ENCODE measurements around the gene CEP44. TPM values are rescaled to one million over a fixed set of nuclear protein-coding genes. Genes with fewer than 3 reads are reported as not detected.

CEP44 gene
- polyA plus RNA-seq, 1 experiment, result 7.4 TPM

DNA sequence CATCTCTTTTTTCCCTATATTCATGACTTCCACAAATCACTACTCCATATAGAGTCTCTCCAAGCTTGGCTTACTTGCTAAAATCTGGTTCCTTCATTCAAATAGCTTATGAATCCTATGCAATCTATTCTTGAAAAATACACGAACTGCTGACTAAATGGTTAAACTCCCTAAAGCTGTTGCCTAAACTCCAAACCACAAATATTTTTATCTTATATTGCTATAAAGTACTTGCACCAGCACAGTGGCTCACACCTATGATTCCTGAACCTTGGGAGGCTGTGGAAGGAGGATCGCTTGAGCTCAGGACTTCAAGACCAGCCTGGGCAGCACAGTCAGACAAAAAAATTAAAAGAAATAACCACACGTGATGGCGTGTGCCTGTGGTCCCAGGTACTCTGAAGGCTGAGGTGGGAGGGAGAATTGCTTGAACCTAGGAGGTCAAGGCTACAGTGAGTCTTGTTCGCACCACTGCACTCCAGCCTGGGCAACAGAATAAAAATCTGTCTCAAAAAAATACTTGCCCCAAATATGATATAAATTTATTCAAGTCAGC, 2.5 kb upstream of the CEP44 start:
- no peak overlapping the region for H3K4me3 ChIP-seq (ENCODE audit: low read depth, low read length)
- TF ChIP-seq, protein P1, sequence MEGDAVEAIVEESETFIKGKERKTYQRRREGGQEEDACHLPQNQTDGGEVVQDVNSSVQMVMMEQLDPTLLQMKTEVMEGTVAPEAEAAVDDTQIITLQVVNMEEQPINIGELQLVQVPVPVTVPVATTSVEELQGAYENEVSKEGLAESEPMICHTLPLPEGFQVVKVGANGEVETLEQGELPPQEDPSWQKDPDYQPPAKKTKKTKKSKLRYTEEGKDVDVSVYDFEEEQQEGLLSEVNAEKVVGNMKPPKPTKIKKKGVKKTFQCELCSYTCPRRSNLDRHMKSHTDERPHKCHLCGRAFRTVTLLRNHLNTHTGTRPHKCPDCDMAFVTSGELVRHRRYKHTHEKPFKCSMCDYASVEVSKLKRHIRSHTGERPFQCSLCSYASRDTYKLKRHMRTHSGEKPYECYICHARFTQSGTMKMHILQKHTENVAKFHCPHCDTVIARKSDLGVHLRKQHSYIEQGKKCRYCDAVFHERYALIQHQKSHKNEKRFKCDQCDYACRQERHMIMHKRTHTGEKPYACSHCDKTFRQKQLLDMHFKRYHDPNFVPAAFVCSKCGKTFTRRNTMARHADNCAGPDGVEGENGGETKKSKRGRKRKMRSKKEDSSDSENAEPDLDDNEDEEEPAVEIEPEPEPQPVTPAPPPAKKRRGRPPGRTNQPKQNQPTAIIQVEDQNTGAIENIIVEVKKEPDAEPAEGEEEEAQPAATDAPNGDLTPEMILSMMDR (IDR thresholded peaks at IDR 0.05; ENCODE audit: low read depth, low read length), result no peak
- H3K9me3 ChIP-seq (ENCODE audit: control insufficient read depth, insufficient read depth, low read length), result no peaks in the 10 kb centered on the region
- CTCF ChIA-PET, result no interaction called here
- H3K27me3 ChIP-seq (ENCODE audit: control insufficient read depth, insufficient read depth, low read length), result no peaks in the 10 kb centered on the region
- H3K27ac ChIP-seq (ENCODE audit: low read depth, low read length), result no peak overlapping the region
- DNase-seq (ENCODE audit: low read depth, low spot score), result no peak
- POLR2A ChIA-PET, result interaction anchor here (1.1 kb wide), 1 partner anchor 18 kb away, joined by 3 read pairs; no protein-coding TSS in a partner anchor

DNA sequence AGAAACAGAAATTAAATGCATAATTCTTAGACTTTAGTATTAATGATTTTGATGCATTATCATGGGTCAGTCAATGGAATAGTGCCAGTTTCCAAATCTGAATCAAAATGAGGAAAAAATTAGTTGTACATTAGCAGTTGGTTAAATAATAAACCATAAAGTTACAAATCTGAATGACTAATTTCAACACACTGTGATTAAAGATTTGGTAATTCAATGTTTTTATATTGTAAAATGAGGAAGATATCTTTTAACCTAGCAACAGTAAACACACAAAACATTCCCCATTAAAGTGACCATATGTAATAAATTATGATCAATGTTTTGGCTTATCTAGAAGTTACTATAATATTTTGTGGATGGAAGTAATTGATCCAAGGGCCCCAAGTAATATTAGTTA, 1.8 kb upstream of the CEP44 start:
- CTCF ChIA-PET, result no interaction called here
- TF ChIP-seq, protein P1 (IDR thresholded peaks at IDR 0.05; ENCODE audit: low read depth, low read length), result no peak
- H3K4me3 ChIP-seq (ENCODE audit: low read depth, low read length), result peak overlapping the region; percentile 91
- POLR2A ChIA-PET, result interaction anchor here (1.1 kb wide), 1 partner anchor 19 kb away, joined by 3 read pairs; no protein-coding TSS in a partner anchor
- DNase-seq (ENCODE audit: low read depth, low spot score), result no peak
- no peaks in the 10 kb centered on the region for H3K27me3 ChIP-seq (ENCODE audit: control insufficient read depth, insufficient read depth, low read length)
- H3K27ac ChIP-seq (ENCODE audit: low read depth, low read length), result no peak overlapping the region
- H3K9me3 ChIP-seq (ENCODE audit: control insufficient read depth, insufficient read depth, low read length), result no peaks in the 10 kb centered on the region

DNA sequence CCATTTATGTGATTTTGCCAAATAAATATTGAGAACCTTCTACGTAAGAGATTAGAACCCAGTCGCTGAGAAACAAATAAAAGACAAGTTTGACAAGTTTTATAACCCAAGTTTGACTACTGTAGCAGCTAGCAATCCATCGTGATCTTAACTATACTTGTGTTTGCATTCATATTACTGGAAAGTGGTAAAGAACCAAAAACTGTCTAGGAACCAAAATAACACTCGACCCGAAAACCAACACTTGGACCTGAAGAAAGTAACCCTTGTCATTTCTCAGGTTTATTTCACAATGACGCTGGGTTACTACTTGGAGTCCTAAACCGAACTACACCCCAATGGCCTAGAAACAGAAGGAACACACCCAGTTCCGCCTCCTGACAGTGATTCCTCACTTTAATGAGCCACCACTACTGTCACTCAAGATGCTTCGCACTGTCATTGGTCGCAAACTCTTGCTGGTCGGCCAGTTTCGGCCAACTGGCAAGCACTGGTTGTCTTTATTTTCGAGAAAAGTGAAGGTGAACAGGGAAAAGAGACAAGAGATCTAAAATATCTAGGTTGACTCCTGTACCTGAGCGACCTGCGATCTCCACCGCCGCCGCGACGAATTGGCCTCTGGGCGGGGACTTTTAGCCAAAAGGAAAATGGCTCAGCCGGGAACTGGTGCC, 740 bp upstream of the CEP44 start:
- POLR2A ChIA-PET, result interaction anchor here (0.8 kb wide), 1 partner anchor 17 kb away, joined by 3 read pairs; no protein-coding TSS in a partner anchor

DNA sequence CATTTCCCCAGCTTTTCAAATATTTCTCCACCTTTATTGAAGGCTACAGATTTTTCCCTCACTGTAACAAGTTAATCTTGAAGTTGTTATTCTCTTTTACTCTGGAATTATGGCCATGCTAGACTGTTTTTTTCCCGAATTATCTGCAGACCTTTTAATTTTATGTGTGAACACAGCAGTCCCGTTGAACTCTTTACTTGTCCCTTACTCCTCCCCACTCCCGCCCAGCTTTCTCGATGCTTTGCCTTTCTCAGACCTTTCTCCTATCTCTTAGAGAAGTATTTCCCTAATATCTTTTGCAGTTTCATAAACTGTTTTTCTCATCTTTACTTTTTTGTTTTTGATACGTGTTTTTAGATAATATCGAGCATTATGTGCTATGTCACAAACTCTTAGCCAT, 776 bp downstream of the CEP44 start:
- H3K27me3 ChIP-seq (ENCODE audit: control insufficient read depth, insufficient read depth, low read length), result no peaks in the 10 kb centered on the region
- H3K27ac ChIP-seq (ENCODE audit: low read depth, low read length), result peak overlapping the region; percentile 96
- no peaks in the 10 kb centered on the region for H3K9me3 ChIP-seq (ENCODE audit: control insufficient read depth, insufficient read depth, low read length)
- CTCF ChIA-PET, result interaction anchor here (1.5 to 2.9 kb wide), 3 partner anchors 13 to 62 kb away, joined by 3 to 11 read pairs (median 6); no protein-coding TSS in a partner anchor
- no peak for DNase-seq (ENCODE audit: low read depth, low spot score)
- TF ChIP-seq, protein P1 (IDR thresholded peaks at IDR 0.05; ENCODE audit: low read depth, low read length), result no peak
- POLR2A ChIA-PET, result interaction anchor here (1.0 kb wide), 1 partner anchor 25 kb away, joined by 3 read pairs; no protein-coding TSS in a partner anchor
- peak overlapping the region; percentile 91 for H3K4me3 ChIP-seq (ENCODE audit: low read depth, low read length)

More for the DNA sequence above, 740 bp upstream of the CEP44 start:
- no peaks in the 10 kb centered on the region for H3K9me3 ChIP-seq (ENCODE audit: control insufficient read depth, insufficient read depth, low read length)
- peak overlapping the region; percentile 91 for H3K4me3 ChIP-seq (ENCODE audit: low read depth, low read length)
- H3K27me3 ChIP-seq (ENCODE audit: control insufficient read depth, insufficient read depth, low read length), result no peaks in the 10 kb centered on the region
- H3K27ac ChIP-seq (ENCODE audit: low read depth, low read length), result peak overlapping the region; percentile 96
- DNase-seq (ENCODE audit: low read depth, low spot score), result peak; percentile 75
- TF ChIP-seq, protein P1 (IDR thresholded peaks at IDR 0.05; ENCODE audit: low read depth, low read length), result no peak
- CTCF ChIA-PET, result interaction anchor here (1.5 to 1.6 kb wide), 2 partner anchors 14 to 36 kb away, joined by 3 to 6 read pairs; no protein-coding TSS in a partner anchor

DNA sequence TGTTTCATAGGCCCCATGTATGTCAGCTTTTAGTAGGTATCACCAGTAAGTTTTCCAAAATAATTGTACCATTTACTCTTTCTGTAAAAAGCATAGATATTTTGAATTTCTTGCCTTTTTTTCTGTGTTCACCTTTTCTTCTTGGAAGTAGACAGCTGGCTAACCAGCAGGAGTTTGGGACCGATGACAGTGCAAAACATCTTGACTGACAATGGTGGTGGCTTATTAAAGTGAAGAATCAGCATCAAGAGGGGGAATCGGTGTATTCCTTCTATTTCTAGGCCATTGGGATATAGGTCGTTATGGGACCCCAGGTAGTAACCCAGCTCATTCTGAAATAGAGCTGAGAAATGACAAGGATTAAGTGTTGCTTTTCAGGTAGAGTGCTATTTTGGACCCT, 3.2 kb downstream of the CEP44 start:
- no peaks in the 10 kb centered on the region for H3K9me3 ChIP-seq (ENCODE audit: control insufficient read depth, insufficient read depth, low read length)
- H3K27ac ChIP-seq (ENCODE audit: low read depth, low read length), result no peak overlapping the region
- DNase-seq (ENCODE audit: low read depth, low spot score), result no peak
- H3K4me3 ChIP-seq (ENCODE audit: low read depth, low read length), result no peak overlapping the region
- CTCF ChIA-PET, result interaction anchor here (2.9 kb wide), 1 partner anchor 64 kb away, joined by 11 read pairs; no protein-coding TSS in a partner anchor
- POLR2A ChIA-PET, result no interaction called here
- H3K27me3 ChIP-seq (ENCODE audit: control insufficient read depth, insufficient read depth, low read length), result no peaks in the 10 kb centered on the region
- TF ChIP-seq, protein P1 (IDR thresholded peaks at IDR 0.05; ENCODE audit: low read depth, low read length), result no peak

Measured in AG04450 (cell line).